Nephron (organoid): ENCODE data around the gene PRDX1.
"Not testable (repeated sequence)": the region's sequence is repeated elsewhere in the genome, so short reads cannot be mapped to it uniquely, and the experiment has no call there.

Source experiments
- H3K27ac Mint-ChIP-seq, 3 experiments: 2 replicates each; pipeline ENCODE4 v1.8.0; 2020; ENCODE audit warnings: mixed read lengths in 3 of 3, mild to moderate bottlenecking in 2 of 3, moderate library complexity in 1 of 3
- H3K27me3 Mint-ChIP-seq: 2 replicates; pipeline ENCODE4 v1.8.0; 2021; ENCODE audit warnings: low read depth, mild to moderate bottlenecking, moderate library complexity, mixed read lengths
- H3K36me3 Mint-ChIP-seq: 2 replicates; pipeline ENCODE4 v1.8.0; 2020; ENCODE audit warnings: low read depth, mixed read lengths
- H3K4me1 Mint-ChIP-seq: 2 replicates; pipeline ENCODE4 v1.8.0; 2020; ENCODE audit warnings: mixed read lengths
- H3K4me3 Mint-ChIP-seq, 3 experiments: 2 replicates each; pipeline ENCODE4 v1.8.0; 2020; ENCODE audit warnings: mild to moderate bottlenecking in 3 of 3, mixed read lengths in 3 of 3, moderate library complexity in 2 of 3
- H3K9me3 Mint-ChIP-seq: 2 replicates; pipeline ENCODE4 v1.8.0; 2020; ENCODE audit warnings: mixed read lengths
- CTCF ChIP-seq, 3 experiments: fragments of 200-600 bp; sonication (generic); IDR thresholded peaks; one replicate each; pipeline ENCODE4 v1.5.0; 2021; ENCODE audit warnings: antibody characterized with exemption in 3 of 3; ENCODE audit not compliant: unreplicated experiment in 3 of 3

PRDX1 gene

GRCh38 chr1:45531873-45532272 is 10.2 kb upstream of the PRDX1 start:
- H3K36me3 Mint-ChIP-seq: no peaks in the 10 kb centered on the region
- peaks cover 5% of the 10 kb centered on the region for H3K27me3 Mint-ChIP-seq
- no peak overlapping the region for H3K4me3 Mint-ChIP-seq
- H3K9me3 Mint-ChIP-seq: no peaks in the 10 kb centered on the region
- H3K27ac Mint-ChIP-seq: peak overlapping the region in 1 of 3 experiments; percentile 22
- H3K4me1 Mint-ChIP-seq: no peaks in the 10 kb centered on the region
- no peak for TF ChIP-seq CTCF (IDR thresholded peaks at IDR 0.05; ENCODE audit: unreplicated experiment in 3 of 3)

GRCh38 chr1:45530632-45531135 is 9.0 kb upstream of the PRDX1 start:
- H3K27ac Mint-ChIP-seq: no peak overlapping the region
- H3K27me3 Mint-ChIP-seq: peaks cover 5% of the 10 kb centered on the region
- no peak overlapping the region for H3K4me3 Mint-ChIP-seq
- H3K36me3 Mint-ChIP-seq: no peaks in the 10 kb centered on the region
- no peak for TF ChIP-seq CTCF (IDR thresholded peaks at IDR 0.05; ENCODE audit: unreplicated experiment in 3 of 3)
- H3K9me3 Mint-ChIP-seq: no peaks in the 10 kb centered on the region
- peaks cover 8% of the 10 kb centered on the region for H3K4me1 Mint-ChIP-seq

- peak overlapping the region in 1 of 3 experiments; percentile 28 for H3K4me3 Mint-ChIP-seq
- no peaks in the 10 kb centered on the region for H3K9me3 Mint-ChIP-seq
Measured at GRCh38 chr1:45526135-45526644, 4.5 kb upstream of the PRDX1 start.

GRCh38 chr1:45523975-45524374 is 2.3 kb upstream of the PRDX1 start:
- not testable (repeated sequence) for H3K4me3 Mint-ChIP-seq, H3K27me3 Mint-ChIP-seq, H3K36me3 Mint-ChIP-seq, H3K9me3 Mint-ChIP-seq, H3K27ac Mint-ChIP-seq
- peaks cover 32% of the 10 kb centered on the region for H3K4me1 Mint-ChIP-seq

More at GRCh38 chr1:45526135-45526644, 4.5 kb upstream of the PRDX1 start:
- H3K27me3 Mint-ChIP-seq: no peaks in the 10 kb centered on the region
- H3K27ac Mint-ChIP-seq: peak overlapping the region; percentile 31 to 62 (median 48)
- H3K4me1 Mint-ChIP-seq: peaks cover 23% of the 10 kb centered on the region
- TF ChIP-seq CTCF (IDR thresholded peaks at IDR 0.05; ENCODE audit: unreplicated experiment in 3 of 3): no peak
- no peaks in the 10 kb centered on the region for H3K36me3 Mint-ChIP-seq

- not testable (repeated sequence) for H3K27me3 Mint-ChIP-seq, H3K9me3 Mint-ChIP-seq, H3K36me3 Mint-ChIP-seq
- Mint-ChIP-seq H3K4me3 (peak overlapping the region; percentile 92 to 100 (median 96)), H3K27ac (peak overlapping the region in 2 of 3 experiments; percentile 56 to 93), H3K4me1 (peaks cover 37% of the 10 kb centered on the region)
Measured at GRCh38 chr1:45523516-45523915, 1.8 kb upstream of the PRDX1 start.

- Mint-ChIP-seq H3K4me3 (peak overlapping the region; percentile 92 to 100 (median 96)), H3K27ac (peak overlapping the region; percentile 93 to 98 (median 98)), H3K9me3 (no peaks in the 10 kb centered on the region), H3K27me3 (no peaks in the 10 kb centered on the region), H3K36me3 (peaks cover 4% of the 10 kb centered on the region), H3K4me1 (peaks cover 38% of the 10 kb centered on the region)
- TF ChIP-seq CTCF (IDR thresholded peaks at IDR 0.05; ENCODE audit: unreplicated experiment in 3 of 3): no peak
Measured at GRCh38 chr1:45522324-45523104, 830 bp upstream of the PRDX1 start.

GRCh38 chr1:45519774-45520173 is 1.9 kb downstream of the PRDX1 start:
- H3K9me3 Mint-ChIP-seq, H3K27me3 Mint-ChIP-seq: not testable (repeated sequence)
- H3K27ac Mint-ChIP-seq: peak overlapping the region in 1 of 3 experiments; percentile 79
- peaks cover 30% of the 10 kb centered on the region for H3K36me3 Mint-ChIP-seq
- H3K4me3 Mint-ChIP-seq: peak overlapping the region; percentile 91 to 100 (median 96)
- peaks cover 45% of the 10 kb centered on the region for H3K4me1 Mint-ChIP-seq
